K562 (cell line): ENCODE data around the gene PTPRF. TPM values are rescaled to one million over a fixed set of nuclear protein-coding genes. Genes with fewer than 3 reads are reported as not detected.

Experiments used
- ATAC-seq: fragments of 200-7000 bp; cut with Tn5 transposase; 3 replicates; pipeline ENCODE4 v1.9.1; 2020; ENCODE audit warnings: moderate library complexity
- BruUV-seq: library from RNA; stranded (reverse); fragments of 400-500 nt; replicated peaks from 2 replicates; lab custom pipeline; 2021; lab: Mats Ljungman, UMichigan
- CTCF ChIA-PET: fragments of 300-600 bp; formaldehyde crosslinking; extraction: SDS; loops from one replicate; lab custom pipeline; 2021; ENCODE audit warnings: low intra/inter-chr PET ratio; lab: Yijun Ruan, JAX
- POLR2A ChIA-PET: fragments of 300-600, 350-650 bp; sonication (Branson Sonifier 250); formaldehyde crosslinking; extraction: SDS; loops from one replicate; lab custom pipeline; 2021; ENCODE audit warnings: antibody characterized with exemption, inconsistent platforms; lab: Yijun Ruan, JAX
- DNase-seq, 4 experiments: peaks; one replicate each; pipeline versions ENCODE4 v3.0.0 to v3.0.0-alpha.2; 2011 to 2018; ENCODE audit warnings: low spot score in 3 of 4, mixed read lengths in 3 of 4; ENCODE audit errors: extremely low read depth in 1 of 4
- FAIRE-seq: peaks from 2 replicates; lab custom pipeline; 2011; peaks lifted over from hg19 to GRCh38; lab: Jason Lieb, UNC
- H2AFZ ChIP-seq: 2 replicates; pipeline ENCODE4 v1.6.0; 2011; ENCODE audit warnings: low read depth, low read length, control low read depth, inconsistent platforms
- H3K27ac ChIP-seq: fragments of 200-600 bp; 3 replicates; pipeline ENCODE4 v1.8.0; 2011; ENCODE audit warnings: low read depth, mild to moderate bottlenecking, control low read depth, inconsistent platforms, low read length, moderate library complexity, mixed read lengths; ENCODE audit errors: extremely low read depth
- H3K27me3 ChIP-seq, 2 experiments: fragments of 300-600 bp in 1 of 2; 2 replicates in 1 of 2; 3 replicates in 1 of 2; pipeline versions ENCODE4 v1.6.0 to v1.8.0; 2011; ENCODE audit warnings: inconsistent platforms in 2 of 2, low read length in 2 of 2, mild to moderate bottlenecking in 1 of 2, mixed read lengths in 1 of 2, moderate library complexity in 1 of 2; ENCODE audit not compliant: control insufficient read depth in 2 of 2, insufficient read depth in 2 of 2
- H3K36me3 ChIP-seq: fragments of 300-600 bp; 3 replicates; pipeline ENCODE4 v1.8.0; 2011; ENCODE audit warnings: mild to moderate bottlenecking, low read length, inconsistent platforms; ENCODE audit not compliant: control insufficient read depth, insufficient read depth
- H3K4me1 ChIP-seq, 2 experiments: fragments of 200-600 bp in 1 of 2; replicated peaks in 1 of 2; 2 replicates in 1 of 2; 3 replicates in 1 of 2; pipeline versions ENCODE4 v1.5.1 to v1.8.0; 2011; ENCODE audit warnings: inconsistent platforms in 2 of 2, low read length in 2 of 2, mild to moderate bottlenecking in 1 of 2, mixed read lengths in 1 of 2, moderate library complexity in 1 of 2; ENCODE audit not compliant: control insufficient read depth in 2 of 2, insufficient read depth in 2 of 2
- H3K4me2 ChIP-seq: 2 replicates; pipeline ENCODE4 v1.6.1; 2011; ENCODE audit warnings: low read length, control low read depth, inconsistent platforms, mixed read lengths; ENCODE audit not compliant: insufficient read depth
- H3K4me3 ChIP-seq: fragments of 200-600 bp; sonication (generic), shearing (Covaris generic); 2 replicates; pipeline ENCODE4 v1.5.1; 2016; ENCODE audit warnings: control low read depth, inconsistent platforms
- H3K79me2 ChIP-seq: fragments of 200-600 bp; 3 replicates; pipeline ENCODE4 v1.8.0; 2011; ENCODE audit warnings: low read length, inconsistent platforms; ENCODE audit not compliant: control insufficient read depth, insufficient read depth
- H3K9ac ChIP-seq, 2 experiments: 2 replicates each; pipeline versions ENCODE4 v1.6.0 to v1.6.1; 2011; ENCODE audit warnings: low read depth in 2 of 2, low read length in 2 of 2, control low read depth in 1 of 2, inconsistent platforms in 1 of 2, mild to moderate bottlenecking in 1 of 2, mixed read lengths in 1 of 2; ENCODE audit not compliant: insufficient read depth in 1 of 2
- H3K9me1 ChIP-seq: one replicate; pipeline ENCODE4 v1.6.0; 2011; ENCODE audit warnings: inconsistent platforms, mild to moderate bottlenecking, low read length, moderate library complexity; ENCODE audit not compliant: control insufficient read depth, insufficient read depth
- H3K9me3 ChIP-seq: replicated peaks from 2 replicates; pipeline ENCODE4 v1.5.1; 2011; ENCODE audit warnings: low read depth, low read length, inconsistent platforms; ENCODE audit not compliant: control insufficient read depth, insufficient read depth
- H4K20me1 ChIP-seq: replicated peaks from 2 replicates; pipeline ENCODE4 v1.6.1; 2011; ENCODE audit warnings: low read length, inconsistent platforms, mixed read lengths; ENCODE audit not compliant: control insufficient read depth, insufficient read depth
- BRF2 ChIP-seq: IDR thresholded peaks from 3 replicates; pipeline ENCODE4 v1.6.1; 2011; ENCODE audit warnings: borderline replicate concordance, mild to moderate bottlenecking; ENCODE audit not compliant: insufficient read length, insufficient read depth
- DNMT1 ChIP-seq: fragments of 450-650 bp; IDR thresholded peaks from 2 replicates; pipeline ENCODE4 v1.6.1; 2016; ENCODE audit warnings: antibody characterized with exemption, mild to moderate bottlenecking
- RFX1 ChIP-seq: fragments of 450-650 bp; IDR thresholded peaks from 2 replicates; pipeline ENCODE4 v1.6.1; 2016; ENCODE audit warnings: mild to moderate bottlenecking, moderate library complexity
- ZBTB33 ChIP-seq: sonication (generic); formaldehyde crosslinking; IDR thresholded peaks from 2 replicates; pipeline ENCODE4 v1.8.1; 2023; ENCODE audit warnings: mild to moderate bottlenecking, missing genetic modification reagents
- ZFP91 ChIP-seq: sonication (generic); formaldehyde crosslinking; IDR thresholded peaks from 2 replicates; pipeline ENCODE4 v1.8.0; 2022; ENCODE audit warnings: mild to moderate bottlenecking, missing genetic modification reagents
- ZSCAN29 ChIP-seq: fragments of 450-650 bp; IDR thresholded peaks from 2 replicates; pipeline ENCODE4 v1.6.1; 2017
- WGBS: fragments of 100-300 bp; shearing (Covaris generic); methylation state at CpG from one replicate; pipeline ENCODE4 v1.1.6; 2016; ENCODE audit warnings: low coverage, mixed read lengths; ENCODE audit not compliant: insufficient coverage; ENCODE audit errors: missing lambda C conversion rate; 5-methylcytosine and 5-hydroxymethylcytosine counted together
- in situ Hi-C: fragments of 300-500 bp; cut with MboI; formaldehyde crosslinking; loops from 4 replicates; pipeline ENCODE4 v1.15.0; 2018; ENCODE audit warnings: inconsistent platforms, mixed read lengths
- intact Hi-C: fragments of 100-400 bp; cut with micrococcal nuclease; formaldehyde crosslinking; loops from 2 replicates; pipeline ENCODE4 v1.14.2; 2022
- polyA plus RNA-seq, 8 experiments: library from polyadenylated mRNA; depleted of rRNA in 4 of 8; stranded (reverse) in 5 of 8; unstranded in 3 of 8; fragments of >200 nt; fragmentation: Nextera tagmentation in 2 of 8; fragmentation: Illumina TruSeq in 1 of 8; extraction: Ambion mirVana in 2 of 8; extraction: Trizol in 1 of 8; gene quantifications; 2 replicates each; pipeline versions ENCODE4 v1.2.1 to v1.2.3, GENCODE V29; 2011 to 2014; ENCODE audit warnings: inconsistent platforms in 1 of 8, missing spikeins in 1 of 8
- total RNA-seq, 7 experiments: library from RNA; depleted of rRNA in 6 of 7; stranded (reverse); fragments of >200 nt in 6 of 7; fragmentation: Illumina TruSeq in 2 of 7; extraction: Trizol in 2 of 7; gene quantifications; 2 replicates each; pipeline versions ENCODE4 v1.2.1 to v1.2.3, GENCODE V29; 2011 to 2021; ENCODE audit warnings: low replicate concordance in 1 of 7

The PTPRF gene
- total and polyA plus RNA-seq, 9 of the 15 experiments (the other 6 are each of a cell fraction or from before 2014, with no cell fraction given): 0.13 to 4.3 (median 1.1) TPM

GRCh38 chr1:43527111-43527878, 3.4 kb upstream of the PTPRF start:
- H3K27me3 ChIP-seq: peaks cover 11 to 21% of the 10 kb centered on the region in 2 experiments; a peak in 4 of 5 replicates
- no peaks in the 10 kb centered on the region for H3K9me1 ChIP-seq
- no peak overlapping the region for H3K4me2 ChIP-seq
- H4K20me1 ChIP-seq: peaks cover 17% of the 10 kb centered on the region
- WGBS: 18% methylated on average over 12 of the region's 12 CpGs
- ATAC-seq (no peak), FAIRE-seq (no peak), DNase-seq (no peak)
- H2AFZ ChIP-seq: no peak overlapping the region
- no peak overlapping the region for H3K27ac ChIP-seq
- ChIA-PET CTCF (interaction anchor here (5.5 kb wide), 1 partner anchor 407 kb away, joined by 56 read pairs; the partner anchor contains the start of gene ARTN), POLR2A (interaction anchor here (0.7 to 0.8 kb wide), 2 partner anchors 14 to 408 kb away, joined by 5 read pairs; no protein-coding TSS in a partner anchor)
- H3K4me3 ChIP-seq: no peak overlapping the region
- H3K36me3 ChIP-seq: no peaks in the 10 kb centered on the region
- no peaks in the 10 kb centered on the region for H3K9me3 ChIP-seq
- intact Hi-C loops: no loop called here
- no TSS peak for BruUV-seq
- in situ Hi-C loops: loop anchor here (5.0 kb wide), 2 partner anchors 410 to 520 kb away; no protein-coding TSS in a partner anchor
- no peak for TF ChIP-seq DNMT1
- no peak for TF ChIP-seq ZBTB33 (CRISPR knock-in tag)
- no peak for TF ChIP-seq ZFP91 (CRISPR knock-in tag)
- TF ChIP-seq RFX1: no peak
- no peak for TF ChIP-seq ZSCAN29
- no peak for TF ChIP-seq BRF2
- H3K79me2 ChIP-seq: no peaks in the 10 kb centered on the region
- no peak overlapping the region for H3K9ac ChIP-seq
- H3K4me1 ChIP-seq: peaks cover 26 to 42% of the 10 kb centered on the region in 2 experiments
